B cell (primary cell): ENCODE measurements around the gene NR4A3.

Experiments
- CTCF ChIP-seq: fragments of 200-600 bp; IDR thresholded peaks from one replicate; pipeline ENCODE4 v1.8.0; 2022; ENCODE audit warnings: antibody characterized with exemption, mild to moderate bottlenecking
- EZH2 ChIP-seq: IDR thresholded peaks from 2 replicates; pipeline ENCODE4 v1.6.1; 2012; ENCODE audit warnings: borderline replicate concordance, low read depth, mild to moderate bottlenecking, moderate library complexity, low read length; ENCODE audit not compliant: insufficient read depth, poor library complexity, severe bottlenecking

- TF ChIP-seq CTCF (no peak), EZH2 (no peak)
These were observed 36.6 kb upstream of the NR4A3 start for GRCh38 chr9:99785010-99785590.
